SU-DHL-6 (cell line): Measurements from ENCODE around the gene IQCH.

Source experiments
- EZH2phosphoT487 ChIP-seq: fragments of 200-600 bp; sonication (generic), shearing (Covaris generic); conservative IDR thresholded peaks from 2 replicates; pipeline ENCODE4 v1.6.1; 2018; ENCODE audit warnings: mild to moderate bottlenecking, antibody characterized with exemption, low read length, moderate library complexity, mixed read lengths
- TF ChIP-seq, protein P1 (sequence below): fragments of 200-600 bp; sonication (generic); IDR thresholded peaks from one replicate; pipeline ENCODE4 v1.5.1; 2017; ENCODE audit warnings: antibody characterized with exemption, mild to moderate bottlenecking, low read length, moderate library complexity; ENCODE audit not compliant: insufficient read depth, poor library complexity, severe bottlenecking

DNA sequence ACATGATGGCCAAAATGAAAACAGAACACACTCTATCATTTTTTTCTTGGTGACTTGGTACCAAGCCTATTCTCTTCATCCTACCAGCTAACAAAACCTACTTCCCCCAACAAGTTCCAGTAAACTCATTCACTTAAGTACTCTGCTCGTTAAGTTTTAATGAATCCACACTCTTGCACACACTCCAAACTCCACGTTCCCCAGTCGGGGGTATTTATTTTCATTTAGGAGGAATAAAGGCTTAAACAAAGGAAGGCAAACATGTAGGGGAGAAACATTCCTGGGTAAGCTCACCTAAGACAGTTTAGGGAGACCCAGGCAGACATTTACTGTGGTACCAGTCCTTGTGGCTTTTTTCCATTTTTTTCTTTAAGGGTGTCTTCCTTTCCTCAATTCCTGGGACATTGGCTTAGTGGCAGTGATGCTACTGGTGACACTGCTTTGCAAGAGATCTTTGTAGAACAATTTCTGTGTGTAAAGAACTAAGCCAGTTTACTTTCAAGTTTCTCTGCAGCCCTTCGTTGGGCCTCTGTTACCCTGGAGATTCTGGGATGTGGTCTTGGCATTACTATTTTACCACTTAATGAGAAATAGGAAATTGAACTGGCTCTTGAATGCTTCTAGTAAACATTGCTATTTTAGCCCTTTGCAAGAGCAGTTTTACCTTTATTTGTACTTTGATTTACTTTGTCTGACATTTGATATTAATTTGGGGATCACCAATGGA, 149.0 kb downstream of the IQCH start:
- TF ChIP-seq, protein P1, sequence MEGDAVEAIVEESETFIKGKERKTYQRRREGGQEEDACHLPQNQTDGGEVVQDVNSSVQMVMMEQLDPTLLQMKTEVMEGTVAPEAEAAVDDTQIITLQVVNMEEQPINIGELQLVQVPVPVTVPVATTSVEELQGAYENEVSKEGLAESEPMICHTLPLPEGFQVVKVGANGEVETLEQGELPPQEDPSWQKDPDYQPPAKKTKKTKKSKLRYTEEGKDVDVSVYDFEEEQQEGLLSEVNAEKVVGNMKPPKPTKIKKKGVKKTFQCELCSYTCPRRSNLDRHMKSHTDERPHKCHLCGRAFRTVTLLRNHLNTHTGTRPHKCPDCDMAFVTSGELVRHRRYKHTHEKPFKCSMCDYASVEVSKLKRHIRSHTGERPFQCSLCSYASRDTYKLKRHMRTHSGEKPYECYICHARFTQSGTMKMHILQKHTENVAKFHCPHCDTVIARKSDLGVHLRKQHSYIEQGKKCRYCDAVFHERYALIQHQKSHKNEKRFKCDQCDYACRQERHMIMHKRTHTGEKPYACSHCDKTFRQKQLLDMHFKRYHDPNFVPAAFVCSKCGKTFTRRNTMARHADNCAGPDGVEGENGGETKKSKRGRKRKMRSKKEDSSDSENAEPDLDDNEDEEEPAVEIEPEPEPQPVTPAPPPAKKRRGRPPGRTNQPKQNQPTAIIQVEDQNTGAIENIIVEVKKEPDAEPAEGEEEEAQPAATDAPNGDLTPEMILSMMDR: no peak
- TF ChIP-seq EZH2phosphoT487: no peak
